MCF 10A (cell line): Measurements from ENCODE around the gene MFSD12. TPM values are rescaled to one million over a fixed set of nuclear protein-coding genes. Genes with fewer than 3 reads are reported as not detected.

Experiments
- BruUV-seq: library from RNA; stranded (reverse); fragments of 400-500 nt; replicated peaks from 2 replicates; lab custom pipeline; 2021; lab: Mats Ljungman, UMichigan
- CTCF ChIA-PET: fragments of 300-600 bp; sonication (Branson Sonifier 250); formaldehyde crosslinking; extraction: SDS; loops from one replicate; lab custom pipeline; 2021; ENCODE audit warnings: antibody characterized with exemption, inconsistent platforms; lab: Yijun Ruan, JAX
- POLR2A ChIA-PET: fragments of 300-600, 350-650 bp; sonication (Branson Sonifier 250); formaldehyde crosslinking; extraction: SDS; loops from one replicate; lab custom pipeline; 2020; ENCODE audit warnings: antibody characterized with exemption, inconsistent platforms; lab: Yijun Ruan, JAX
- DNase-seq: peaks from one replicate; pipeline ENCODE4 v3.0.0-alpha.2; 2018; ENCODE audit not compliant: unreplicated experiment
- H3K27ac Mint-ChIP-seq: one replicate; pipeline ENCODE4 v1.8.0; 2022; ENCODE audit warnings: mild to moderate bottlenecking, low read depth, mixed read lengths; ENCODE audit not compliant: unreplicated experiment
- H3K27me3 Mint-ChIP-seq: one replicate; pipeline ENCODE4 v1.8.0; 2022; ENCODE audit warnings: mixed read lengths; ENCODE audit not compliant: insufficient read depth, unreplicated experiment
- H3K36me3 Mint-ChIP-seq: one replicate; pipeline ENCODE4 v1.8.0; 2022; ENCODE audit warnings: mild to moderate bottlenecking, moderate library complexity, mixed read lengths; ENCODE audit not compliant: insufficient read depth, unreplicated experiment
- H3K4me1 Mint-ChIP-seq: one replicate; pipeline ENCODE4 v1.8.0; 2022; ENCODE audit warnings: mixed read lengths; ENCODE audit not compliant: insufficient read depth, unreplicated experiment
- H3K4me3 Mint-ChIP-seq: one replicate; pipeline ENCODE4 v1.8.0; 2022; ENCODE audit warnings: mild to moderate bottlenecking, moderate library complexity, mixed read lengths; ENCODE audit not compliant: unreplicated experiment
- H3K9me3 Mint-ChIP-seq: one replicate; pipeline ENCODE4 v1.8.0; 2022; ENCODE audit warnings: mixed read lengths; ENCODE audit not compliant: unreplicated experiment
- intact Hi-C: fragments of 100-400 bp; cut with micrococcal nuclease; formaldehyde crosslinking; loops from 2 replicates; pipeline ENCODE4 v1.14.1; 2022
- total RNA-seq: library from RNA; stranded (reverse); gene quantifications from 2 replicates; pipeline ENCODE4 v1.2.3, GENCODE V29; 2022
- TF ChIP-seq, protein P1 (sequence below): fragments of 200-600 bp; IDR thresholded peaks from one replicate; pipeline ENCODE4 v1.8.0; 2022; ENCODE audit warnings: antibody characterized with exemption, mild to moderate bottlenecking; ENCODE audit not compliant: unreplicated experiment

MFSD12 gene
- total RNA-seq, 1 experiment from 2014 or later = 79.4 TPM

DNA sequence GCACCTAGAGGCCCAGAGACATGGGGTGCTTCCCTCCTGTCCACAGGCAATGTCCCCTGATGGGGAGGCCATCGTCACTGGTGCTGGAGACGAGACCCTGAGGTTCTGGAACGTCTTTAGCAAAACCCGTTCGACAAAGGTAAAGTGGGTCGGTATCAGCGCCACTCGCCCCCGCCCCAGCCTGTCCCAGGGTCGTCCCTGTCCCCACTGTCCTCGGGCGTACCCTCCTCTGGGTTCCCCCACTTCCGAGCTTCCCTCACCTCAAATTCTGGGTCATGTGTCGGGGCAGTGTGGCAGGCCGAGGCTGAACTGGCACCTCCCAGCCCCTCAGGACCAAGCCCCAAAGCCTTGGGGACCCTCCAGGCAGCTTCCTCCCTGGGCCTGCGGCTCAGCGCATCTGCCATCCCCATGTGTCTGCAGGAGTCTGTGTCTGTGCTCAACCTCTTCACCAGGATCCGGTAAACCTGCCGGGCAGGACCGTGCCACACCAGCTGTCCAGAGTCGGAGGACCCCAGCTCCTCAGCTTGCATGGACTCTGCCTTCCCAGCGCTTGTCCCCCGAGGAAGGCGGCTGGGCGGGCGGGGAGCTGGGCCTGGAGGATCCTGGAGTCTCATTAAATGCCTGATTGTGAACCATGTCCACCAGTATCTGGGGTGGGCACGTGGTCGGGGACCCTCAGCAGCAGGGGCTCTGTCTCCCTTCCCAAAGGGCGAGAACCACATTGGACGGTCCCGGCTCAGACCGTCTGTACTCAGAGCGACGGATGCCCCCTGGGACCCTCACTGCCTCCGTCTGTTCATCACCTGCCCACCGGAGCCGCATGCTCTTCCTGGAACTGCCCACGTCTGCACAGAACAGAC is 22.8 kb downstream of the MFSD12 start:
- TSS peak; percentile 35 for BruUV-seq
- no peaks in the 10 kb centered on the region for H3K27me3 Mint-ChIP-seq
- TF ChIP-seq, protein P1, sequence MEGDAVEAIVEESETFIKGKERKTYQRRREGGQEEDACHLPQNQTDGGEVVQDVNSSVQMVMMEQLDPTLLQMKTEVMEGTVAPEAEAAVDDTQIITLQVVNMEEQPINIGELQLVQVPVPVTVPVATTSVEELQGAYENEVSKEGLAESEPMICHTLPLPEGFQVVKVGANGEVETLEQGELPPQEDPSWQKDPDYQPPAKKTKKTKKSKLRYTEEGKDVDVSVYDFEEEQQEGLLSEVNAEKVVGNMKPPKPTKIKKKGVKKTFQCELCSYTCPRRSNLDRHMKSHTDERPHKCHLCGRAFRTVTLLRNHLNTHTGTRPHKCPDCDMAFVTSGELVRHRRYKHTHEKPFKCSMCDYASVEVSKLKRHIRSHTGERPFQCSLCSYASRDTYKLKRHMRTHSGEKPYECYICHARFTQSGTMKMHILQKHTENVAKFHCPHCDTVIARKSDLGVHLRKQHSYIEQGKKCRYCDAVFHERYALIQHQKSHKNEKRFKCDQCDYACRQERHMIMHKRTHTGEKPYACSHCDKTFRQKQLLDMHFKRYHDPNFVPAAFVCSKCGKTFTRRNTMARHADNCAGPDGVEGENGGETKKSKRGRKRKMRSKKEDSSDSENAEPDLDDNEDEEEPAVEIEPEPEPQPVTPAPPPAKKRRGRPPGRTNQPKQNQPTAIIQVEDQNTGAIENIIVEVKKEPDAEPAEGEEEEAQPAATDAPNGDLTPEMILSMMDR = no peak
- intact Hi-C loops = no loop called here
- POLR2A ChIA-PET = interaction anchor here (0.9 kb wide), 1 partner anchor 24 kb away, joined by 3 read pairs; no protein-coding TSS in a partner anchor
- H3K36me3 Mint-ChIP-seq = peaks cover 61% of the 10 kb centered on the region
- DNase-seq = no peak
- no peaks in the 10 kb centered on the region for H3K4me1 Mint-ChIP-seq
- H3K4me3 Mint-ChIP-seq = no peak overlapping the region
- CTCF ChIA-PET = interaction anchor here (1.4 kb wide), 1 partner anchor 62 kb away, joined by 3 read pairs; no protein-coding TSS in a partner anchor
- no peaks in the 10 kb centered on the region for H3K9me3 Mint-ChIP-seq
- no peak overlapping the region for H3K27ac Mint-ChIP-seq

DNA sequence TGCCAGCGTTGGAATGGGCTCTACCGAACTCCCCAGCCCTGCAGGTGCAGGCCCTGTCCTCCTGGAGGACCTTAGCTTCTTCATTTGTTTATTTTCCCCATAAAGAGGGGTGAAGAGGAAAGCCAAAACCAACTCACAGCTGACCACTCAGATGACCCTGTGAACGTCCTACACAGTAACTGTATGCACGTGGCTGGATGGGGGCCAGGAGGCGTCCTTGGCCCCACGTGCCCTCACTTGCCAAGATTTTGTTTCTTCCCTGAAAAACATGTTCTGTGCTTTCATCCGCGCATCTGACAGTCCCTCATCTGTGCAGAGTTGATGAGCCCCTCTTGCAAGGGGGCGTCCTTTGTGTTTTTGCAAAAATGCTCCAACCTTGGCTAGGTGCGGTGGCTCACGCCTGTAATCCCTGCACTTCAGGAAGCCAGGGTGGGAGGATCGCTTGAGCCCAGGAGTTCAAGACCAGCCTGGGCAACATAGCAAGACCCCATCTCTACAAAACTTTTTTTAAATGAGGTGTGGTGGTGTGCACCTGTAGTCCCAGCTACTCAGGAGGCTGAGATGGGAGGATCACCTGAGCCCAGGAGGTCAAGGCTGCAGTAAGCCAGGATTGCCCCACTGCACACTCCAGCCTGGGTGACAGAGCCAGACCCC is 23.7 kb downstream of the MFSD12 start:
- TF ChIP-seq, protein P1 = no peak

DNA sequence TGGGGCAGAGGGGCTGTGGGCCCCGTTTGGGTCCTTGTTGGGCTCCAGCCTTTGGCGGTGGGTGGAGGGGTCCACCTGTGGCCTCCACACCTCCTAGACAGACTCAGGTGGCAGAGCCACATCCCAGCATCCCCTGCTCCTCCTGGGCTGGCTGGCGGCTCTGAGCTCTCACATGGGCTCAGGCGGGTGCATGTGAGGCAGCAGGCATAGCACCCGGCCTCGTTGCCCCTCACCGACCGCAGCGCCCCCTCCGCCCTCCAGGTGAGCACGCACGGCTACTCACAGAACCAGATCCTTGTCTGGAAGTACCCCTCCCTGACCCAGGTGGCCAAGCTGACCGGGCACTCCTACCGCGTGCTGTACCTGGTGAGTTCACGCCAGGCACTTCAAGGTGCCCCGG is 24.4 kb downstream of the MFSD12 start:
- peaks cover 46% of the 10 kb centered on the region for H3K36me3 Mint-ChIP-seq
- H3K4me1 Mint-ChIP-seq = no peaks in the 10 kb centered on the region
- POLR2A ChIA-PET = no interaction called here
- intact Hi-C loops = no loop called here
- DNase-seq = no peak
- CTCF ChIA-PET = no interaction called here
- H3K4me3 Mint-ChIP-seq = no peak overlapping the region
- no peaks in the 10 kb centered on the region for H3K9me3 Mint-ChIP-seq
- no TSS peak for BruUV-seq
- TF ChIP-seq, protein P1 = no peak
- no peak overlapping the region for H3K27ac Mint-ChIP-seq
- H3K27me3 Mint-ChIP-seq = no peaks in the 10 kb centered on the region

More for the DNA sequence above, 23.7 kb downstream of the MFSD12 start:
- H3K27ac Mint-ChIP-seq = no peak overlapping the region
- DNase-seq = no peak
- H3K4me1 Mint-ChIP-seq = no peaks in the 10 kb centered on the region
- no peaks in the 10 kb centered on the region for H3K9me3 Mint-ChIP-seq
- BruUV-seq = no TSS peak
- no peaks in the 10 kb centered on the region for H3K27me3 Mint-ChIP-seq
- peaks cover 52% of the 10 kb centered on the region for H3K36me3 Mint-ChIP-seq
- ChIA-PET CTCF (interaction anchor here (1.4 kb wide), 1 partner anchor 61 kb away, joined by 3 read pairs; no protein-coding TSS in a partner anchor), POLR2A (no interaction called here)
- intact Hi-C loops = no loop called here
- H3K4me3 Mint-ChIP-seq = no peak overlapping the region

DNA sequence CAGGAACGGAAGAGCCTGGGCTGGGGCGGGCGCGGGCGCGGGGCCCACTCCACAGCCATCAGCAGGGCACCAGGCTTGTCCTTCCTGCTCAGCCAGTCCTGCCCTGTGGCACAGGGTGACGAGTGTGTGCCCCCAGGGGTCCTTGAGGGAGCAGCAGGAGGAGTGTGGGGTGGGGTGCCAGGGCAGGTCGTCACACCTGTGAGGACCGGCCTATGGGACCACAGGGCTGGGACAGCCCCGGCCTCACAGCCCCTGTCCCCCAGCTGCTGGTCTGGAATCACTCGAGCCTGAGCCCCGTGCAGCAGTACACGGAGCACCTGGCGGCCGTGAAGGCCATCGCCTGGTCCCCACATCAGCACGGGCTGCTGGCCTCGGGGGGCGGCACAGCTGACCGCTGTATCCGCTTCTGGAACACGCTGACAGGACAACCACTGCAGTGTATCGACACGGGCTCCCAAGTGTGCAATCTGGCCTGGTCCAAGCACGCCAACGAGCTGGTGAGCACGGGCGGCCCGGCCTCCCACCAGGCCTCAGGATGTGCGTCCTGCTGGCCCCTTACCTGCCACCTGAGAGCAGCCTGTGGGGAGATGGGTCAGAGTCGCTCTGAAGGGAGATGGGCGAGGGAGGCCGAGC is 25.1 kb downstream of the MFSD12 start:
- no TSS peak for BruUV-seq

More for the DNA sequence above, 25.1 kb downstream of the MFSD12 start:
- H3K9me3 Mint-ChIP-seq = no peaks in the 10 kb centered on the region
- peaks cover 39% of the 10 kb centered on the region for H3K36me3 Mint-ChIP-seq
- H3K27me3 Mint-ChIP-seq = no peaks in the 10 kb centered on the region
- no peaks in the 10 kb centered on the region for H3K4me1 Mint-ChIP-seq
- DNase-seq = no peak
- POLR2A ChIA-PET = no interaction called here
- TF ChIP-seq, protein P1 = no peak
- no peak overlapping the region for H3K27ac Mint-ChIP-seq
- intact Hi-C loops = no loop called here
- H3K4me3 Mint-ChIP-seq = no peak overlapping the region
- CTCF ChIA-PET = interaction anchor here (0.6 kb wide), 1 partner anchor 582 kb away, joined by 3 read pairs; no protein-coding TSS in a partner anchor
